HG03139 (cell line): ENCODE results near the gene TRIM3.

Experiments used
- ATAC-seq: cut with Tn5 transposase; IDR thresholded peaks from one replicate; pipeline ENCODE4 v1.9.1; 2021; ENCODE audit not compliant: unreplicated experiment

TRIM3 gene

GRCh38 chr11:6442441-6442840 is 31.3 kb downstream of the TRIM3 start:
- no peak for ATAC-seq

- no peak for ATAC-seq
These were observed 32.8 kb downstream of the TRIM3 start, which contains the start of gene HPX for GRCh38 chr11:6440906-6441358. Gene HPX, minus strand, starts transcription at chr11:6440987. Its CDS starts 24 bp downstream, at chr11:6440963.

- no peak for ATAC-seq
These were observed 34.7 kb downstream of the TRIM3 start for GRCh38 chr11:6438979-6439571.

- ATAC-seq: no peak
These were observed 35.7 kb downstream of the TRIM3 start for GRCh38 chr11:6437993-6438392.

GRCh38 chr11:6437423-6437822 is 36.3 kb downstream of the TRIM3 start:
- no peak for ATAC-seq

GRCh38 chr11:6433998-6434660 is 39.6 kb downstream of the TRIM3 start:
- ATAC-seq: no peak

- no peak for ATAC-seq
These were observed 41.9 kb downstream of the TRIM3 start for GRCh38 chr11:6431861-6432260.

GRCh38 chr11:6427516-6427915 is 46.2 kb downstream of the TRIM3 start:
- no peak for ATAC-seq

GRCh38 chr11:6420677-6421076 is 53.1 kb downstream of the TRIM3 start:
- no peak for ATAC-seq

GRCh38 chr11:6419009-6419631 is 54.6 kb downstream of the TRIM3 start, which contains the start of gene APBB1:
Gene APBB1, minus strand, starts transcription at chr11:6419094. Its CDS starts 7,747 bp downstream, at chr11:6411347.
- ATAC-seq: no peak

- ATAC-seq: no peak
These were observed 55.2 kb downstream of the TRIM3 start for GRCh38 chr11:6418557-6419008.

- ATAC-seq: no peak
These were observed 55.7 kb downstream of the TRIM3 start for GRCh38 chr11:6417907-6418556.

- ATAC-seq: no peak
These were observed 57.9 kb downstream of the TRIM3 start for GRCh38 chr11:6415797-6416196.

- no peak for ATAC-seq
These were observed 58.8 kb downstream of the TRIM3 start for GRCh38 chr11:6414874-6415328.

GRCh38 chr11:6413791-6414201 is 59.9 kb downstream of the TRIM3 start:
- no peak for ATAC-seq

GRCh38 chr11:6411594-6412031 is 62.1 kb downstream of the TRIM3 start:
- ATAC-seq: no peak

- no peak for ATAC-seq
These were observed 62.9 kb downstream of the TRIM3 start for GRCh38 chr11:6410695-6411430.

- no peak for ATAC-seq
These were observed 67.4 kb downstream of the TRIM3 start for GRCh38 chr11:6406370-6406769.

- ATAC-seq: no peak
These were observed 67.9 kb downstream of the TRIM3 start for GRCh38 chr11:6405846-6406245.

GRCh38 chr11:6405052-6405667 is 68.6 kb downstream of the TRIM3 start:
- ATAC-seq: no peak
